Central memory CD8-positive, alpha-beta T cell (primary cell): Measurements from ENCODE around the gene UCHL1.
A peak's percentile ranks its signal among the peaks of the same experiment; 100 is the strongest.

ENCODE experiments used
- ATAC-seq: fragments of 150-1000 bp; cut with Tn5 transposase; replicated peaks from 2 replicates; pipeline ENCODE4 v1.10.0; 2022; ENCODE audit warnings: mild to moderate bottlenecking, moderate FRiP score, moderate number of reproducible peaks; ENCODE audit not compliant: poor library complexity, severe bottlenecking; ENCODE audit errors: extremely low read depth
- DNase-seq, 2 donors: peaks; one replicate each; pipeline ENCODE4 v3.0.0; 2021; ENCODE audit warnings: low spot score in 2 of 2
- H3K27ac Mint-ChIP-seq: one replicate; pipeline ENCODE4 v1.8.0; 2022; ENCODE audit warnings: low read depth, mild to moderate bottlenecking, moderate library complexity, mixed read lengths
- H3K27me3 Mint-ChIP-seq: one replicate; pipeline ENCODE4 v1.8.0; 2022; ENCODE audit warnings: mixed read lengths
- H3K36me3 Mint-ChIP-seq: one replicate; pipeline ENCODE4 v1.8.0; 2022; ENCODE audit warnings: mild to moderate bottlenecking, moderate library complexity, mixed read lengths; ENCODE audit not compliant: insufficient read depth
- H3K4me1 Mint-ChIP-seq: one replicate; pipeline ENCODE4 v1.8.0; 2022; ENCODE audit warnings: mixed read lengths
- H3K4me3 Mint-ChIP-seq: one replicate; pipeline ENCODE4 v1.8.0; 2022; ENCODE audit warnings: mild to moderate bottlenecking, moderate library complexity, mixed read lengths
- H3K9me3 Mint-ChIP-seq: one replicate; pipeline ENCODE4 v1.8.0; 2022; ENCODE audit warnings: mixed read lengths

Gene UCHL1

GRCh38 chr4:41256740-41257256, at the start of gene UCHL1:
UCHL1 (plus strand) TSS chr4:41256928; CDS start chr4:41256977, 49 bp downstream.
- Mint-ChIP-seq H3K36me3 (no peaks in the 10 kb centered on the region), H3K27me3 (peaks cover 52% of the 10 kb centered on the region), H3K27ac (no peak within 1 kb of the TSS), H3K9me3 (no peaks in the 10 kb centered on the region), H3K4me1 (no peaks in the 10 kb centered on the region), H3K4me3 (peak within 1 kb of the TSS; percentile 51)
- ATAC-seq (no peak), DNase-seq (no peak)

- H3K4me3 Mint-ChIP-seq: no peak overlapping the region
- ATAC-seq: no peak
- H3K27ac Mint-ChIP-seq: no peak overlapping the region
- DNase-seq: no peak
- peaks cover 42% of the 10 kb centered on the region for H3K27me3 Mint-ChIP-seq
- no peaks in the 10 kb centered on the region for H3K36me3 Mint-ChIP-seq
- peaks cover 4% of the 10 kb centered on the region for H3K9me3 Mint-ChIP-seq
- no peaks in the 10 kb centered on the region for H3K4me1 Mint-ChIP-seq
Observed at GRCh38 chr4:41207291-41207831, 49.4 kb upstream of the UCHL1 start.

DNA sequence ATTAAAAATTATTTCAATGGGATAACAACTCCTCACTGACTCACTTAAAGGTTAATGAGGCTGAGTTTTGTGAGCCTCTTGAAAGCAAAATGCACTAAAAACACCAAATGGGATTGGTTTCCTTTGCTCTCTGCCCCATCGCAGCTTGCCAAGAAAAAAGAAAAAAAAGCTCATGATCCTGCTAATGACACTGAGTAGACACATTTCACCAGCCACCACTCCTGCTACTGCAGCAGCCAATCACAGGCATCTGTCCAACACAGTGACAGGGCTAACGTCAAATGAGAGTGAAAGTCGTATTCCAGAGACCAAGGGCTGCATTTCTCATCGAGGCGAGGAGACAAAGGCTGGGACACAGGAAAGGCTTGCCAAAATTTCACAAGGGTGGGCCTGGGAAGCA, 47.5 kb upstream of the UCHL1 start:
- H3K36me3 Mint-ChIP-seq: no peaks in the 10 kb centered on the region
- H3K27ac Mint-ChIP-seq: no peak overlapping the region
- no peaks in the 10 kb centered on the region for H3K4me1 Mint-ChIP-seq
- peaks cover 47% of the 10 kb centered on the region for H3K27me3 Mint-ChIP-seq
- DNase-seq: no peak
- no peak overlapping the region for H3K4me3 Mint-ChIP-seq
- peaks cover 4% of the 10 kb centered on the region for H3K9me3 Mint-ChIP-seq
- ATAC-seq: no peak

- peaks cover 46% of the 10 kb centered on the region for H3K27me3 Mint-ChIP-seq
Observed at GRCh38 chr4:41209901-41210300, 46.8 kb upstream of the UCHL1 start.

DNA sequence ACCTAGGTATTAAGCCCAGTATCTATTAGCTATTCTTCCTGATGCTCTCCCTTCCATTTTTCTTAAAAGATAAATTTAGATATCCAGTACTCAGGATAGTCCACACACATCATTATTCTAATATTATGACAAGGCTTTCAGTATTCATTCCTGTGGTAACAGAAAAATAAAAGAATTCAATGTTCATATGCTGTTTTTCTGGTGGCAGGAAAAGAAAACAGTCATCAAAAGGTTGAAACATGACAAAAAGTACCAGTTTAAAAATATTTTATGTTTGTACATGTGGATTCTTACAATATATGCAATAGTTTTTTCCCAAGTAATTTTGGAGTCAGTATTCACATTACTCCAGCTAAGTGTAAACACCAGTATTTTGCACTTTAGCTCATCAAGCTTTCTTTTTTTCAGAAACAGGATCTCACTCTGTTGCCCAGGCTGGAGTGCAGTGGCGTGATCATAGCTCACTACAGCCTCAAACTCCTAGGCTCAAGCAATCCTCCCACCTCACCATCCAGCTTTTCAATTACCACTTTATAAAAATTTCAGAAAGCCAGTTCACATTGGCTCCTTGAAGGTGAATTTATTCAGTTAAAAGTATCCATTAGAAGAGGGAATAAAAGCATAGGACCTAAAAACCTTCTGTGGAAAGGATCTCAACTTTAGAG, 44.6 kb upstream of the UCHL1 start:
- DNase-seq (no peak), ATAC-seq (no peak)
- Mint-ChIP-seq H3K4me3 (no peak overlapping the region), H3K36me3 (no peaks in the 10 kb centered on the region), H3K27me3 (peaks cover 65% of the 10 kb centered on the region), H3K4me1 (no peaks in the 10 kb centered on the region), H3K9me3 (peaks cover 4% of the 10 kb centered on the region), H3K27ac (no peak overlapping the region)

More at GRCh38 chr4:41209901-41210300, 46.8 kb upstream of the UCHL1 start:
- no peak for DNase-seq
- Mint-ChIP-seq H3K9me3 (peaks cover 4% of the 10 kb centered on the region), H3K4me1 (no peaks in the 10 kb centered on the region), H3K4me3 (no peak overlapping the region), H3K36me3 (no peaks in the 10 kb centered on the region), H3K27ac (no peak overlapping the region)
- no peak for ATAC-seq

- Mint-ChIP-seq H3K4me3 (no peak overlapping the region), H3K9me3 (peaks cover 4% of the 10 kb centered on the region), H3K36me3 (no peaks in the 10 kb centered on the region), H3K27me3 (peaks cover 71% of the 10 kb centered on the region), H3K4me1 (no peaks in the 10 kb centered on the region), H3K27ac (no peak overlapping the region)
- ATAC-seq: no peak
- DNase-seq: no peak
Observed at GRCh38 chr4:41212616-41213203, 44.0 kb upstream of the UCHL1 start.

DNA sequence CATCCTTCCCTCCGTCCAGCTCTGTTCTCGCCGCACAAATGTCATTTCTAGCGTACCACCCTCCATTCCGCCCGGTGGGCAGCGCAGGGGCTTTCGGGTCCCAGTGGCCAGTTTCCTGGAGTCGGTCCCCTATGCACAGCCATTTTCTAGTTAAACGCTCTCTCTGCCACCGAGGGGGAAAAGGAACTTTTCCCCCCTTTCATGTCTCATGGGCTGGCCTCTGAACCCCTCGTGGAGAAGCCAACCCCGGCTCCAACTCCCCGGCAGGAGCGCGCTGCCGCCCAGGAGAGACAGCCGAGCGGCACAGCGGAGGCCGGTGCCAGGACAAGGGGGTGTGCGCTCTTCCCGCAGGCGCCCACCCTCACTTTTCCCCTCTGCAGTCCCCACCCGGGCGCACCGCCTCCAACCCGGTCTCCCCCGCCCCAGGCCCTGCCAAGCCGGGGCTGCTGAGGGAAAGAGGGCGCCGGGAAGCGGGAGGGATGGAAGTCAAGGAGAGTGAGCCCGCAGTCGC, 43.0 kb upstream of the UCHL1 start:
- DNase-seq (no peak), ATAC-seq (no peak)
- Mint-ChIP-seq H3K27me3 (peaks cover 71% of the 10 kb centered on the region), H3K27ac (no peak overlapping the region), H3K36me3 (no peaks in the 10 kb centered on the region), H3K4me3 (no peak overlapping the region), H3K4me1 (no peaks in the 10 kb centered on the region), H3K9me3 (peaks cover under 1% of the 10 kb centered on the region)

- peaks cover 71% of the 10 kb centered on the region for H3K27me3 Mint-ChIP-seq
- H3K4me1 Mint-ChIP-seq: no peaks in the 10 kb centered on the region
- no peaks in the 10 kb centered on the region for H3K9me3 Mint-ChIP-seq
- DNase-seq: no peak
- peak within 1 kb of the TSS; percentile 50 for H3K4me3 Mint-ChIP-seq
- H3K27ac Mint-ChIP-seq: no peak within 1 kb of the TSS
- H3K36me3 Mint-ChIP-seq: no peaks in the 10 kb centered on the region
- ATAC-seq: no peak
Observed at GRCh38 chr4:41214136-41214824, 42.4 kb upstream of the UCHL1 start, which contains the start of gene APBB2. APBB2 (minus strand) TSS chr4:41214542; CDS start chr4:41033254, 181,288 bp downstream.

- Mint-ChIP-seq H3K9me3 (no peaks in the 10 kb centered on the region), H3K27ac (no peak overlapping the region), H3K36me3 (no peaks in the 10 kb centered on the region), H3K4me1 (no peaks in the 10 kb centered on the region), H3K4me3 (peak overlapping the region; percentile 50), H3K27me3 (peaks cover 75% of the 10 kb centered on the region)
- ATAC-seq (no peak), DNase-seq (no peak)
Observed at GRCh38 chr4:41214825-41215146, 41.9 kb upstream of the UCHL1 start.

DNA sequence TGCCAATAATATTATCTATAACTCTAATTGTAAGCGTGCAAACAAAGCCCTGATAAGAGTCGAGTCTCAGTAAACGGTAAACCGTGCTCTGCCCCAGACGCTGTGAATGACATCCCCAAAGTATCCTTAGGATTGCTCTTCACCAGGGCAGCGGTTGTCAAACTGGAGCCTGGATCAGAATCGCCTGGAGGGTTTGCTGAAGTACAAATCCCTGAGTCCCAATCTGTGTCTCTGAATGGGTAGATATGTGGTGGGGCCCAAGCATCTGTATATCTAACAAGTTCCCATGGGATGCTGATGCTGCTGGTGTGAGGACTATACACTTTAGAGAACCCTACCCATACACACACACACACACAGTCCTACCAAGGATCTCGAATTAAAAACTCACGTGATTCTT, 41.6 kb upstream of the UCHL1 start:
- Mint-ChIP-seq H3K27ac (no peak overlapping the region), H3K27me3 (peaks cover 79% of the 10 kb centered on the region), H3K4me1 (no peaks in the 10 kb centered on the region), H3K36me3 (no peaks in the 10 kb centered on the region), H3K4me3 (peak overlapping the region; percentile 50), H3K9me3 (no peaks in the 10 kb centered on the region)
- DNase-seq (no peak), ATAC-seq (no peak)

- Mint-ChIP-seq H3K36me3 (no peaks in the 10 kb centered on the region), H3K27ac (no peak overlapping the region), H3K27me3 (peaks cover 87% of the 10 kb centered on the region), H3K4me3 (no peak overlapping the region), H3K4me1 (no peaks in the 10 kb centered on the region), H3K9me3 (no peaks in the 10 kb centered on the region)
- ATAC-seq: no peak
- DNase-seq: no peak
Observed at GRCh38 chr4:41215969-41216293, 40.8 kb upstream of the UCHL1 start.

- peaks cover 91% of the 10 kb centered on the region for H3K27me3 Mint-ChIP-seq
- H3K36me3 Mint-ChIP-seq: no peaks in the 10 kb centered on the region
- no peaks in the 10 kb centered on the region for H3K4me1 Mint-ChIP-seq
- H3K27ac Mint-ChIP-seq: no peak overlapping the region
- H3K9me3 Mint-ChIP-seq: no peaks in the 10 kb centered on the region
- peak overlapping the region; percentile 63 for H3K4me3 Mint-ChIP-seq
- no peak for DNase-seq
- ATAC-seq: no peak
Observed at GRCh38 chr4:41216294-41217019, 40.3 kb upstream of the UCHL1 start.
